Measurements from ENCODE around the gene ADAMTSL4.

- TF ChIP-seq CTCF (conservative IDR thresholded peaks at IDR 0.05 in 1 of 2, IDR thresholded peaks at IDR 0.05 in 1 of 2; ENCODE audit: extremely low read depth in 1 of 2, insufficient read depth in 1 of 2, low read depth in 1 of 2, low read length in 2 of 2) (no peak), EZH2 (IDR thresholded peaks at IDR 0.05; ENCODE audit: borderline replicate concordance, low read length) (no peak)
Observed at GRCh38 chr1:150559656-150560010, 10.4 kb downstream of the ADAMTSL4 start.

Data from mammary epithelial cell (primary cell).